ENCODE results near the gene SDHB.

- TF ChIP-seq, protein P1, sequence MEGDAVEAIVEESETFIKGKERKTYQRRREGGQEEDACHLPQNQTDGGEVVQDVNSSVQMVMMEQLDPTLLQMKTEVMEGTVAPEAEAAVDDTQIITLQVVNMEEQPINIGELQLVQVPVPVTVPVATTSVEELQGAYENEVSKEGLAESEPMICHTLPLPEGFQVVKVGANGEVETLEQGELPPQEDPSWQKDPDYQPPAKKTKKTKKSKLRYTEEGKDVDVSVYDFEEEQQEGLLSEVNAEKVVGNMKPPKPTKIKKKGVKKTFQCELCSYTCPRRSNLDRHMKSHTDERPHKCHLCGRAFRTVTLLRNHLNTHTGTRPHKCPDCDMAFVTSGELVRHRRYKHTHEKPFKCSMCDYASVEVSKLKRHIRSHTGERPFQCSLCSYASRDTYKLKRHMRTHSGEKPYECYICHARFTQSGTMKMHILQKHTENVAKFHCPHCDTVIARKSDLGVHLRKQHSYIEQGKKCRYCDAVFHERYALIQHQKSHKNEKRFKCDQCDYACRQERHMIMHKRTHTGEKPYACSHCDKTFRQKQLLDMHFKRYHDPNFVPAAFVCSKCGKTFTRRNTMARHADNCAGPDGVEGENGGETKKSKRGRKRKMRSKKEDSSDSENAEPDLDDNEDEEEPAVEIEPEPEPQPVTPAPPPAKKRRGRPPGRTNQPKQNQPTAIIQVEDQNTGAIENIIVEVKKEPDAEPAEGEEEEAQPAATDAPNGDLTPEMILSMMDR (IDR thresholded peaks at IDR 0.05), result no peak
- no peak for TF ChIP-seq POLR2A (IDR thresholded peaks at IDR 0.05)
Observed at GRCh38 chr1:17023102-17023501, 30.7 kb downstream of the SDHB start.

Measured in right lobe of liver (tissue), 4 donors.